Pancreas (tissue), 10 donors: Measurements from ENCODE around the gene PNPLA7. TPM values are rescaled to one million over a fixed set of nuclear protein-coding genes. Genes with fewer than 3 reads are reported as not detected.

Source experiments
- ATAC-seq, 4 donors: fragments of 200-7000 bp; cut with Tn5 transposase; one replicate each; pipeline versions ENCODE4 v1.8.0 to v1.9.1; 2020; ENCODE audit warnings: mild to moderate bottlenecking in 4 of 4, moderate library complexity in 4 of 4
- DNase-seq, 6 donors: peaks; one replicate each; pipeline ENCODE4 v3.0.0-alpha.2; 2020
- FAIRE-seq: peaks from 2 replicates; lab custom pipeline; 2012; peaks lifted over from hg19 to GRCh38; lab: Jason Lieb, UNC
- H3K27ac ChIP-seq, 4 donors: fragments of 200-600 bp; sonication (generic); 1 replicate in 3 of 4; 2 replicates in 1 of 4; pipeline versions ENCODE4 v1.5.0 to v1.8.0; 2020
- H3K27me3 ChIP-seq, 4 donors: fragments of 200-600 bp; one replicate each; pipeline ENCODE4 v1.8.0; 2021
- H3K36me3 ChIP-seq, 3 donors: fragments of 200-600 bp; sonication (generic) in 1 of 3; one replicate each; pipeline versions ENCODE4 v1.5.0 to v1.8.0; 2020 to 2021
- H3K4me1 ChIP-seq, 3 donors: fragments of 200-600 bp; one replicate each; pipeline ENCODE4 v1.8.0; 2021
- H3K4me3 ChIP-seq, 4 donors: fragments of 200-600 bp; sonication (generic) in 2 of 4; one replicate each; pipeline versions ENCODE4 v1.5.0 to v1.8.0; 2020 to 2021
- H3K9me3 ChIP-seq, 4 donors: fragments of 200-600 bp; one replicate each; pipeline ENCODE4 v1.8.0; 2021
- CTCF ChIP-seq, 4 donors: fragments of 200-600 bp; sonication (generic) in 3 of 4; IDR thresholded peaks; one replicate each; pipeline versions ENCODE4 v1.5.0 to v1.8.0; 2021; ENCODE audit warnings: antibody characterized with exemption in 4 of 4
- WGBS, 2 donors: extraction: QIAGEN DNeasy Blood & Tissue Kit; methylation state at CpG; one replicate each; pipeline ENCODE4 v1.1.7; 2013; 5-methylcytosine and 5-hydroxymethylcytosine counted together
- intact Hi-C, 3 donors: fragments of 100-400 bp; cut with DNase I; formaldehyde crosslinking; loops; one replicate each; pipeline versions ENCODE4 v1.11.1 to v1.14.2; 2022
- polyA plus RNA-seq, 2 donors: library from polyadenylated mRNA; stranded (reverse); fragments of 200-250 nt; gene quantifications; one replicate each; pipeline ENCODE4 v1.2.3, GENCODE V29; 2013
- total RNA-seq, 6 donors: library from RNA; stranded (reverse); fragmentation: NEBNext Ultra II Directional in 4 of 6; extraction: Animal tissue kit (Norgen Biotek cat#: 25700) in 4 of 6; gene quantifications; one replicate each; pipeline versions ENCODE4 v1.2.1 to v1.2.4, GENCODE V29; 2021 to 2023
- donor health status: healthy with polysubstance abuse.
- donor health status: DM: no; HTN: no; CAD: no; lungs with moderate emphysema.
- donor health status: DM: no; HTN: no; CAD: no.
- donor health status: control.
- donor health status: control.
- donor health status: Bipolar disorder and iron deficiency.
- donor health status: DM: yes; HTN: yes; CAD: no.
- donor health status: DM: no; HTN: no; CAD: no.
- donor health status: DM: no; HTN: no; CAD: no.
- donor health status: DM: yes; HTN: yes; CAD: no.

The PNPLA7 gene
- total and polyA plus RNA-seq, 8 donors: 7.1 to 71.8 (median 18.0) TPM

GRCh38 chr9:137493364-137494103 lies 56.7 kb downstream of the PNPLA7 start:
- no peak for TF ChIP-seq CTCF (IDR thresholded peaks at IDR 0.05)
- ATAC-seq (no peak), FAIRE-seq (no peak), DNase-seq (peak in 1 of 6 donors; percentile 57)
- Histone ChIP-seq H3K4me1 (no peaks in the 10 kb centered on the region), H3K27me3 (no peaks in the 10 kb centered on the region), H3K27ac (no peak overlapping the region), H3K36me3 (no peaks in the 10 kb centered on the region), H3K4me3 (no peak overlapping the region), H3K9me3 (no peaks in the 10 kb centered on the region)
- intact Hi-C loops: no loop called here
- WGBS, 2 donors: 93 to 94% methylated on average over 16 of the region's 16 CpGs

- TF ChIP-seq CTCF (IDR thresholded peaks at IDR 0.05): no peak
- Histone ChIP-seq H3K27ac (no peak overlapping the region), H3K4me3 (no peak overlapping the region), H3K36me3 (no peaks in the 10 kb centered on the region), H3K9me3 (no peaks in the 10 kb centered on the region), H3K4me1 (peaks cover 0 to 4% (median 2%) of the 10 kb centered on the region in 3 donors), H3K27me3 (no peaks in the 10 kb centered on the region)
- DNase-seq (peak in 3 of 6 donors; percentile 35 to 76 (median 44)), FAIRE-seq (no peak), ATAC-seq (no peak)
- WGBS, 2 donors: 84 to 90% methylated on average over 14 to 20 of the region's 20 CpGs
- intact Hi-C loops: no loop called here
These were observed 57.5 kb downstream of the PNPLA7 start for GRCh38 chr9:137492464-137493363.

- no peak for ATAC-seq
- TF ChIP-seq CTCF (IDR thresholded peaks at IDR 0.05): no peak
- H3K9me3 ChIP-seq: no peaks in the 10 kb centered on the region
- intact Hi-C loops: no loop called here
- H3K36me3 ChIP-seq: no peaks in the 10 kb centered on the region
- WGBS, 2 donors: 94% methylated on average over 13 of the region's 13 CpGs
- H3K27ac ChIP-seq: no peak overlapping the region
- no peak for FAIRE-seq
- H3K4me3 ChIP-seq: no peak overlapping the region
- peaks cover 0 to 4% (median 3%) of the 10 kb centered on the region in 3 donors for H3K4me1 ChIP-seq
- H3K27me3 ChIP-seq: no peaks in the 10 kb centered on the region
- no peak for DNase-seq
These were observed 58.3 kb downstream of the PNPLA7 start for GRCh38 chr9:137491735-137492432.

GRCh38 chr9:137490532-137491186 lies 59.5 kb downstream of the PNPLA7 start:
- intact Hi-C loops: no loop called here
- peaks cover 0 to 4% (median 3%) of the 10 kb centered on the region in 3 donors for H3K4me1 ChIP-seq
- 92 to 95% methylated on average over 9 of the region's 9 CpGs for WGBS, 2 donors
- DNase-seq (no peak), ATAC-seq (no peak), FAIRE-seq (no peak)
- TF ChIP-seq CTCF (IDR thresholded peaks at IDR 0.05): no peak
- H3K27me3 ChIP-seq: no peaks in the 10 kb centered on the region
- no peaks in the 10 kb centered on the region for H3K9me3 ChIP-seq
- no peak overlapping the region for H3K4me3 ChIP-seq
- no peak overlapping the region for H3K27ac ChIP-seq
- H3K36me3 ChIP-seq: no peaks in the 10 kb centered on the region
